Common myeloid progenitor, CD34-positive (primary cell): Measurements from ENCODE around the gene PXN.
"Not testable (repeated sequence)": the region's sequence is repeated elsewhere in the genome, so short reads cannot be mapped to it uniquely, and the experiment has no call there.

Experiments
- CTCF ChIA-PET: fragments of 350-600 bp; sonication (Branson Sonifier 250); formaldehyde crosslinking; loops from one replicate; lab custom pipeline; 2021; ENCODE audit warnings: antibody characterized with exemption; lab: Charles Lee
- POLR2A ChIA-PET: fragments of 350-600 bp; sonication (Branson Sonifier 250); formaldehyde crosslinking; loops from one replicate; lab custom pipeline; 2021; ENCODE audit warnings: antibody characterized with exemption; lab: Charles Lee
- DNase-seq, 3 donors: peaks; one replicate each; pipeline versions ENCODE4 v3.0.0 to v3.0.0-alpha.2; 2013
- H3K27ac ChIP-seq, 2 experiments: 1 replicate in 1 of 2; 2 replicates in 1 of 2; pipeline ENCODE4 v1.7.0; 2013; ENCODE audit warnings: inconsistent platforms in 2 of 2, low read length in 2 of 2, mild to moderate bottlenecking in 2 of 2, low read depth in 1 of 2, moderate library complexity in 1 of 2; ENCODE audit not compliant: severe bottlenecking in 2 of 2, insufficient read depth in 1 of 2, poor library complexity in 1 of 2
- H3K27me3 ChIP-seq, 5 experiments: replicated peaks in 2 of 5; 1 replicate in 3 of 5; 2 replicates in 2 of 5; pipeline versions ENCODE4 v1.6.1 to v1.7.0; 2013; ENCODE audit warnings: low read length in 4 of 5, mild to moderate bottlenecking in 2 of 5, moderate library complexity in 2 of 5, inconsistent platforms in 1 of 5; ENCODE audit not compliant: insufficient read depth in 5 of 5, control insufficient read depth in 4 of 5
- H3K36me3 ChIP-seq, 4 experiments: 1 replicate in 2 of 4; 2 replicates in 2 of 4; pipeline versions ENCODE4 v1.6.1 to v1.7.0; 2013; ENCODE audit warnings: low read length in 3 of 4, control low read depth in 1 of 4, mild to moderate bottlenecking in 1 of 4; ENCODE audit not compliant: control insufficient read depth in 4 of 4, insufficient read depth in 4 of 4
- H3K4me1 ChIP-seq, 4 experiments: 1 replicate in 3 of 4; 2 replicates in 1 of 4; pipeline versions ENCODE4 v1.6.1 to v1.7.1; 2013; ENCODE audit warnings: low read length in 3 of 4, mild to moderate bottlenecking in 3 of 4, control low read depth in 1 of 4, inconsistent platforms in 1 of 4, moderate library complexity in 1 of 4; ENCODE audit not compliant: control insufficient read depth in 4 of 4, insufficient read depth in 4 of 4; ENCODE audit errors: control extremely low read depth in 1 of 4
- H3K4me3 ChIP-seq, 7 experiments: 1 replicate in 4 of 7; 2 replicates in 3 of 7; pipeline versions ENCODE4 v1.5.1 to v1.7.0; 2013; ENCODE audit warnings: mild to moderate bottlenecking in 7 of 7, low read length in 6 of 7, moderate library complexity in 6 of 7, inconsistent platforms in 2 of 7, low read depth in 2 of 7, control low read depth in 1 of 7; ENCODE audit not compliant: insufficient read depth in 4 of 7, control insufficient read depth in 1 of 7; ENCODE audit errors: extremely low read depth in 1 of 7
- H3K9me3 ChIP-seq, 5 experiments: 1 replicate in 4 of 5; 2 replicates in 1 of 5; pipeline versions ENCODE4 v1.6.1 to v1.7.1; 2013; ENCODE audit warnings: low read length in 4 of 5, mild to moderate bottlenecking in 2 of 5, inconsistent platforms in 1 of 5, low read depth in 1 of 5, moderate library complexity in 1 of 5; ENCODE audit not compliant: control insufficient read depth in 4 of 5, insufficient read depth in 2 of 5; ENCODE audit errors: control extremely low read depth in 1 of 5
- WGBS: methylation state at CpG from one replicate; pipeline ENCODE4 v1.1.5; 2013; ENCODE audit not compliant: insufficient coverage; 5-methylcytosine and 5-hydroxymethylcytosine counted together

The PXN gene

DNA sequence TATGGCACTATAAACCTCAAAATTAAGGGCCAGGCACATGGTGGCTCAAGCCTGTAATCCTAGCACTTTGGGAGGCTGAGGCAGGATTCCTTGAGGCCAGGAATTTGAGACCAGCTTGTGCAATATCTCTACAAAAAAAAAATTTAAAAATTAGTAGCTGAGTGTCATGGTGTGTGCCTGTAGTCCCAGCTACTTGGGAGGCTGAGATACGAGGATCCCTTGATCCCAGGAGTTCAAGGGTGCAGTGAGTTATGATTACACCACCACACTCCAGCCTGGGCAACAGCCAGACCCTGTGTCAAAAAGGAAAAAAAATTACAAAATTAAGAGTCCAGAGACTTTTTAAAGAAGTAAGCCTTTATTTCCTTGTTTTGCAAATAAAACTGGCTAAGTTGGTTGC lies 69.2 kb downstream of the PXN start:
- Histone ChIP-seq H3K4me3 (no peak overlapping the region), H3K27me3 (no peaks in the 10 kb centered on the region), H3K9me3 (no peaks in the 10 kb centered on the region), H3K4me1 (peaks cover 17 to 56% (median 38%) of the 10 kb centered on the region in 4 experiments), H3K36me3 (peaks cover 6 to 44% (median 31%) of the 10 kb centered on the region in 4 experiments), H3K27ac (no peak overlapping the region)
- WGBS: no CpG with 5 or more reads among the region's 1 CpG
- ChIA-PET CTCF (interaction anchor here (1.0 kb wide), 2 partner anchors 13 to 29 kb away, joined by 3 to 5 read pairs; no protein-coding TSS in a partner anchor), POLR2A (no interaction called here)
- no peak for DNase-seq

DNA sequence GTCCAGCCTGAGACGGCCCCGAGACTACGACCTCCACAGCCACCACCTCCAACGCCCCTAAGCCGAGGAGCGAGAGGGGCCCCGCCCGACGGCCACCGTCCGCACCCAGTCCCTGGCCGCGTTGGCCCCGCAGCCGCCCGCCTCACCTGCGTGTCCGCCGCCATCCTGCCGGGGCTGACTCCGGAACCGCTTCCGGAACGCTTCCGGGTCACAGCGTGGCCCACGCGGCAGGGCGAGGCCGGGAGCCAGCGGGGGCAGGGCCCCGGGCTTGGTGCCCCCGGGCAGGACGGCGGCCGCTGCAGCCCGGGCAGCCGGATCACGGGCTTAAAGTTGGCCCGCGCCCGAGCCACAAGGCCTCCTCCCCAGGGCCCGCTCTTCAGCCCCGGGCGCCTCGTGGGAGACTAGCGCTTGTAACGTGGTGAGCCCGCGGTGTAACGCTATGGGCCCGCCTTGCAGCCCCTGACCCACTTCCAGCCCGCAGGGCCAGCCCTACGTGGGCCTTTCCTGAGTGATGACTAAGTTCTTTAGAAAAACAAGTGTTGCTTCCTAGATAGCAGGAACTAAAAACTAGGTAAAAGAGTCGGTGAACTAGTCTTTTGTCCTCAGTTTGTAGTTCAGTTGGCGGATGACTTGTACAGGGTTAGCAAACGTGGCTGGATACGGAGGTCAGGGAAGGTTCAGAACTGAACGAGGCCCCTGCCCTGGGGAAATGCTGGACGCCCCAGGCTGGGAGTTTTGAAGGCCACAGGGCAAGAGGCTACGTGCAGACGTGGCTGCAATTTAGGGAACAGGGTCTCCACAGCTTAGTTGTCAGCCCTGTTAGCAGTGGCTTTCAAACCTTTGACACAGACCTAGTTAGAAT lies 70.8 kb downstream of the PXN start, which contains the start of gene GCN1:
GCN1 (minus strand) TSS at position 182 of the 862 bp plus-strand sequence; CDS start at position 164, 18 bp downstream.
- Histone ChIP-seq H3K9me3 (no peaks in the 10 kb centered on the region), H3K36me3 (peaks cover 6 to 55% (median 36%) of the 10 kb centered on the region in 4 experiments), H3K4me1 (peaks cover 14 to 53% (median 31%) of the 10 kb centered on the region in 4 experiments), H3K27ac (peak within 1 kb of the TSS; percentile 64 to 89), H3K4me3 (peak within 1 kb of the TSS; percentile 71 to 95 (median 89)), H3K27me3 (no peaks in the 10 kb centered on the region)
- DNase-seq: peak; percentile 70 to 81 (median 78)
- ChIA-PET CTCF (no interaction called here), POLR2A (interaction anchor here (1.7 kb wide), 1 partner anchor 97 kb away, joined by 8 read pairs; the partner anchor contains the start of gene RNU4-2)
- WGBS: 2% methylated on average over 54 of the region's 62 CpGs

DNA sequence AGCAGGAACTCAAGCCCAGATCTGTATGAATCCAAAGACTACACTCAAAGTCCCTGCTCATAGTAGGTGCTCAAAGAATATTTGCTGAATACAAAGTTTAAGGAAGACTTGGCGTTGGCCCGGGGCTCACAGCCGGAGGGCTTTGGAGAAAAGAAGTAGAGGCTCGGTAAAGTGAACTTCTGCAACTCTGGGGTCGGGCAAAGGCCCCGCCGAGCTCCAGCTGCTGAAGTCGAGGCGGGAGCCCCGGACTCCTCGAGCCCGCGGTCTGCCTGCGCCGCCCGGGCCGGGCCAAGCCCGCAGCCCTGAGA lies 71.3 kb downstream of the PXN start:
- Histone ChIP-seq H3K9me3 (no peaks in the 10 kb centered on the region), H3K36me3 (peaks cover 6 to 53% (median 37%) of the 10 kb centered on the region in 4 experiments), H3K4me1 (peaks cover 10 to 47% (median 25%) of the 10 kb centered on the region in 4 experiments), H3K4me3 (peak overlapping the region; percentile 71 to 95 (median 89)), H3K27ac (peak overlapping the region; percentile 64 to 89), H3K27me3 (no peaks in the 10 kb centered on the region)
- DNase-seq: no peak
- ChIA-PET POLR2A (interaction anchor here (1.7 kb wide), 1 partner anchor 97 kb away, joined by 8 read pairs; the partner anchor contains the start of gene RNU4-2), CTCF (no interaction called here)
- under 1% methylated on average over 17 of the region's 18 CpGs for WGBS

DNA sequence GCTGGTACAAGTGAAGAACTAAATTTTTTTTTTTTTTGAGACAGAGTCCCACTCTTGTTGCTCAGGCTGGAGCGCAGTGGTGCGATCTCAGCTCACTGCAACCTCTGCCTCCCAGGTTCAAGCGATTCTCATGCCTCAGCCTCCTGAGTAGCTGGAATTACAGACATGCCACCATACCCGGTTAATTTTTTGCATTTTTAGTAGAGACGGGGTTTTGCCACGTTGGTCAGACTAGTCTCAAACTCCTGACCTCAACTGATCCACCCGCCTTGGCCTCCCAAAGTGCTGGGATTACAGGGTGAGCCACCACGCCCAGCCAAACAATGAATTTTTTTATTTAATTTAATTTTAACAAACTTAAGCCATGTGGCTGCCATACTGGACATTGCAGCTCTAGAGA lies 72.2 kb downstream of the PXN start:
- H3K9me3 ChIP-seq, CTCF ChIA-PET, DNase-seq, H3K27ac ChIP-seq, H3K27me3 ChIP-seq: not testable (repeated sequence)
- POLR2A ChIA-PET: interaction anchor here (0.6 to 0.7 kb wide), 2 partner anchors 7 to 71 kb away, joined by 4 read pairs; no protein-coding TSS in a partner anchor
- H3K4me1 ChIP-seq: peaks cover 10 to 38% (median 20%) of the 10 kb centered on the region in 4 experiments
- 97% methylated on average over 7 of the region's 8 CpGs for WGBS
- peak overlapping the region in 5 of 7 experiments; percentile 84 to 95 (median 90) for H3K4me3 ChIP-seq
- peaks cover 4 to 50% (median 31%) of the 10 kb centered on the region in 4 experiments for H3K36me3 ChIP-seq

DNA sequence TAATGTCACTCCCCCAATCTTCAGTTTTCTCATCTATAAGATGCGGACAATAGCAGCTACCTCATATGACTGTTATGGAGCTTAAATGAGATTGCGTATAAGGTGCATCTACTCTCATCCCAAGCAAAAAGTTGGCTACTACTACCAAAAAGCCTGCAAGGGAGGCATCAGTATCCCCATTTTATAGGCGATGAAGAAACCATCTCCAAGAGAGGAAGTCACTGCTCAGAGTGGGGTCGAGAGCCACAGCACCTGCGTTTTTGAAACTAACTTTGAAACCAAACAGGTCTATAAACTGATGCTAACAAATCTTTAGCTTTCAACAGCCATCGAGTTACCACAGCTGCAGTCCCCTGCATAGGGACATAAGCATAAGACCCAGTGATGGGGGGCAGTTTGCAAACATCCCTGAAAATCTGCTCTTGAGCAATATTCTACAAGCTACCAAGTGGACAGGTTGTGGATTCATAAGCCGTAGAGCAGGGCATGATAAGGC lies 74.5 kb downstream of the PXN start:
- WGBS: 98% methylated on average over 6 of the region's 7 CpGs
- H3K27ac ChIP-seq: no peak overlapping the region
- H3K36me3 ChIP-seq: peaks cover 10 to 47% (median 34%) of the 10 kb centered on the region in 4 experiments
- DNase-seq: no peak
- no peaks in the 10 kb centered on the region for H3K9me3 ChIP-seq
- no peak overlapping the region for H3K4me3 ChIP-seq
- H3K27me3 ChIP-seq: no peaks in the 10 kb centered on the region
- ChIA-PET POLR2A (no interaction called here), CTCF (interaction anchor here (1.0 to 1.6 kb wide), 5 partner anchors 10 to 23 kb away, joined by 3 read pairs; partner anchors contain the start of gene RPLP0)
- H3K4me1 ChIP-seq: peaks cover 10 to 22% (median 18%) of the 10 kb centered on the region in 4 experiments

DNA sequence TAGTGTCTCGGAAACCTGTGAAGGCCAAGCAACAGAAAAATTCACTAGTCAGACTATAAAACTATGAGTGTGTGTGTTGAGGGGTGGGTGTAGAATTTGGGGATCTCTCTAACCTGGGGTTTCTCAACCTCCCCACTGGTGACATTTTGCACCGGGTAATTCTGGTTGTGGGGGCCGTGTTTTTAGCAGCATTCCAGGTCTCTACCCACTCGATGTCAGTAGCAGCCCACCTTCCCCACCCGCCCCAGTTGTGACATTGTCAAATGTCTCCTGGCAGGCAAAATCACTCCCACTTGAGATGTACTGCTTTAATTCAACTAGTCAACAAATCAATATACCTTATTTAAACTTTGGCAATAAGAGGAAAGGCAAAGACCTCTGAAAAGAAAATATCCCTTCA lies 75.1 kb downstream of the PXN start:
- ChIA-PET POLR2A (no interaction called here), CTCF (interaction anchor here (1.2 to 1.6 kb wide), 2 partner anchors 15 to 23 kb away, joined by 3 read pairs; no protein-coding TSS in a partner anchor)
- H3K27ac ChIP-seq: no peak overlapping the region
- H3K36me3 ChIP-seq: peaks cover 13 to 50% (median 36%) of the 10 kb centered on the region in 4 experiments
- no peaks in the 10 kb centered on the region for H3K27me3 ChIP-seq
- peaks cover 10 to 21% (median 13%) of the 10 kb centered on the region in 4 experiments for H3K4me1 ChIP-seq
- WGBS: 95% methylated on average over 4 of the region's 5 CpGs
- DNase-seq: no peak
- no peaks in the 10 kb centered on the region for H3K9me3 ChIP-seq
- no peak overlapping the region for H3K4me3 ChIP-seq
